HG03520 (cell line): ENCODE data around the gene ASB4.
"Not testable (repeated sequence)": the region's sequence is repeated elsewhere in the genome, so short reads cannot be mapped to it uniquely, and the experiment has no call there.

Experiments
- ATAC-seq: cut with Tn5 transposase; IDR thresholded peaks from one replicate; pipeline ENCODE4 v1.9.1; 2021; ENCODE audit warnings: mild to moderate bottlenecking, moderate library complexity; ENCODE audit not compliant: unreplicated experiment

ASB4 gene

GRCh38 chr7:95485391-95486123 is at the start of gene ASB4:
Gene ASB4, plus strand, starts transcription at chr7:95485943. Its CDS starts 29 bp downstream, at chr7:95485972.
- ATAC-seq = no peak

- no peak for ATAC-seq
Measured at GRCh38 chr7:95436407-95436806, 49.3 kb upstream of the ASB4 start.

GRCh38 chr7:95440394-95441038 is 45.2 kb upstream of the ASB4 start:
- ATAC-seq = no peak

- no peak for ATAC-seq
Measured at GRCh38 chr7:95441042-95441823, 44.5 kb upstream of the ASB4 start.

- ATAC-seq = no peak
Measured at GRCh38 chr7:95444796-95445195, 40.9 kb upstream of the ASB4 start.

GRCh38 chr7:95446618-95447017 is 39.1 kb upstream of the ASB4 start:
- no peak for ATAC-seq

GRCh38 chr7:95454438-95455045 is 31.2 kb upstream of the ASB4 start:
- no peak for ATAC-seq

- ATAC-seq = no peak
Measured at GRCh38 chr7:95457947-95458346, 27.8 kb upstream of the ASB4 start.

- not testable (repeated sequence) for ATAC-seq
Measured at GRCh38 chr7:95460653-95461052, 25.1 kb upstream of the ASB4 start.

- ATAC-seq = no peak
Measured at GRCh38 chr7:95467912-95468607, 17.7 kb upstream of the ASB4 start.

- ATAC-seq = no peak
Measured at GRCh38 chr7:95469187-95469586, 16.6 kb upstream of the ASB4 start.

- no peak for ATAC-seq
Measured at GRCh38 chr7:95469848-95470247, 15.9 kb upstream of the ASB4 start.

GRCh38 chr7:95470452-95470851 is 15.3 kb upstream of the ASB4 start:
- peak; percentile 98 for ATAC-seq

GRCh38 chr7:95471071-95471470 is 14.7 kb upstream of the ASB4 start:
- no peak for ATAC-seq

GRCh38 chr7:95472581-95473161 is 13.1 kb upstream of the ASB4 start:
- ATAC-seq = no peak

GRCh38 chr7:95473276-95473985 is 12.3 kb upstream of the ASB4 start:
- ATAC-seq = no peak

GRCh38 chr7:95476072-95476847 is 9.5 kb upstream of the ASB4 start:
- ATAC-seq = no peak

GRCh38 chr7:95476904-95477594 is 8.7 kb upstream of the ASB4 start:
- peak; percentile 48 for ATAC-seq
